ENCODE data around the gene MRPL24.

- no peak for TF ChIP-seq CTCF (IDR thresholded peaks at IDR 0.05 in 2 of 3, conservative IDR thresholded peaks at IDR 0.05 in 1 of 3; ENCODE audit: control insufficient read depth in 2 of 3, extremely low read depth in 1 of 3, insufficient read depth in 1 of 3, low read depth in 3 of 3, low read length in 3 of 3)
- TF ChIP-seq POLR2A (IDR thresholded peaks at IDR 0.05; ENCODE audit: low read depth, low read length), result no peak
- TF ChIP-seq FOXK2 (IDR thresholded peaks at IDR 0.05), result no peak
- TF ChIP-seq BHLHE40 (IDR thresholded peaks at IDR 0.05; ENCODE audit: borderline replicate concordance in 1 of 2, low read depth in 2 of 2, low read length in 1 of 2), result peak in 1 of 2 experiments; percentile 23; a peak in 1 of 4 replicates
- TF ChIP-seq YY1 (IDR thresholded peaks at IDR 0.05; ENCODE audit: low read depth, low read length), result no peak
- TF ChIP-seq EP300 (IDR thresholded peaks at IDR 0.05; ENCODE audit: borderline replicate concordance in 1 of 2, control insufficient read depth in 1 of 2, low read depth in 2 of 2, low read length in 2 of 2), result no peak
- TF ChIP-seq HDAC2 (IDR thresholded peaks at IDR 0.05), result no peak
- TF ChIP-seq SMC3 (IDR thresholded peaks at IDR 0.05; ENCODE audit: borderline replicate concordance, low read length), result no peak
- no peak for TF ChIP-seq TAF1 (IDR thresholded peaks at IDR 0.05; ENCODE audit: borderline replicate concordance, low read depth, low read length)
- no peak for TF ChIP-seq BRCA1 (IDR thresholded peaks at IDR 0.05; ENCODE audit: low read depth, low read length)
Observed at GRCh38 chr1:156704930-156705320, 36.0 kb downstream of the MRPL24 start.
